ENCODE data around the gene GATD1.
"Not testable (repeated sequence)": the region's sequence is repeated elsewhere in the genome, so short reads cannot be mapped to it uniquely, and the experiment has no call there.

GATD1 gene

GRCh38 chr11:764322-765024 is 12.8 kb downstream of the GATD1 start:
- no peak for DNase-seq (ENCODE audit: low read depth in 2 of 3, low spot score in 1 of 3)

GRCh38 chr11:763549-764321 is 13.6 kb downstream of the GATD1 start:
- DNase-seq (ENCODE audit: low read depth in 2 of 3, low spot score in 1 of 3), result no peak

- no peak for DNase-seq (ENCODE audit: low read depth in 2 of 3, low spot score in 1 of 3)
Observed at GRCh38 chr11:763073-763463, 14.2 kb downstream of the GATD1 start.

GRCh38 chr11:762421-763072 is 14.7 kb downstream of the GATD1 start:
- DNase-seq (ENCODE audit: low read depth in 2 of 3, low spot score in 1 of 3), result no peak

GRCh38 chr11:761526-762108 is 15.7 kb downstream of the GATD1 start:
- DNase-seq (ENCODE audit: low read depth in 2 of 3, low spot score in 1 of 3), result no peak

- no peak for DNase-seq (ENCODE audit: low read depth in 2 of 3, low spot score in 1 of 3)
Observed at GRCh38 chr11:760236-760635, 17.1 kb downstream of the GATD1 start.

GRCh38 chr11:749731-750130 is 27.6 kb downstream of the GATD1 start:
- no peak for DNase-seq (ENCODE audit: low read depth in 2 of 3, low spot score in 1 of 3)

GRCh38 chr11:748007-748359 is 29.3 kb downstream of the GATD1 start:
- no peak for DNase-seq (ENCODE audit: low read depth in 2 of 3, low spot score in 1 of 3)

GRCh38 chr11:747158-748006 is 29.9 kb downstream of the GATD1 start, which contains the start of gene TALDO1:
TALDO1 (plus strand) TSS chr11:747464; CDS start chr11:747482, 18 bp downstream.
- DNase-seq (ENCODE audit: low read depth in 2 of 3, low spot score in 1 of 3), result peak; percentile 78 to 91 (median 79)

- DNase-seq (ENCODE audit: low read depth in 2 of 3, low spot score in 1 of 3), result no peak
Observed at GRCh38 chr11:746289-747157, 30.8 kb downstream of the GATD1 start.

GRCh38 chr11:745428-745827 is 31.9 kb downstream of the GATD1 start:
- DNase-seq (ENCODE audit: low read depth in 2 of 3, low spot score in 1 of 3), result no peak

- DNase-seq (ENCODE audit: low read depth in 2 of 3, low spot score in 1 of 3), result no peak
Observed at GRCh38 chr11:742571-743201, 34.6 kb downstream of the GATD1 start.

- no peak for DNase-seq (ENCODE audit: low read depth in 2 of 3, low spot score in 1 of 3)
Observed at GRCh38 chr11:742156-742546, 35.1 kb downstream of the GATD1 start.

- DNase-seq (ENCODE audit: low read depth in 2 of 3, low spot score in 1 of 3), result not testable (repeated sequence)
Observed at GRCh38 chr11:737899-738298, 39.4 kb downstream of the GATD1 start.

- DNase-seq (ENCODE audit: low read depth in 2 of 3, low spot score in 1 of 3), result no peak
Observed at GRCh38 chr11:737366-737765, 39.9 kb downstream of the GATD1 start.

GRCh38 chr11:734541-734940 is 42.7 kb downstream of the GATD1 start:
- DNase-seq (ENCODE audit: low read depth in 2 of 3, low spot score in 1 of 3), result not testable (repeated sequence)

- DNase-seq (ENCODE audit: low read depth in 2 of 3, low spot score in 1 of 3), result no peak
Observed at GRCh38 chr11:733072-733471, 44.2 kb downstream of the GATD1 start.

- DNase-seq (ENCODE audit: low read depth in 2 of 3, low spot score in 1 of 3), result no peak
Observed at GRCh38 chr11:729492-730074, 47.7 kb downstream of the GATD1 start.

- DNase-seq (ENCODE audit: low read depth in 2 of 3, low spot score in 1 of 3), result no peak
Observed at GRCh38 chr11:728901-729491, 48.3 kb downstream of the GATD1 start.

Data from stimulated activated CD4-positive, alpha-beta T cell treated with anti-CD3 and anti-CD28 coated beads, Interleukin-12 subunit alpha, Interleukin-12 subunit beta, amount 100 ng/mL, for 48 hours (primary cell).